GM12878 (cell line): ENCODE measurements around the gene TRERF1. TPM values are rescaled to one million over a fixed set of nuclear protein-coding genes. Genes with fewer than 3 reads are reported as not detected.

Experiments
- ATAC-seq: fragments of 200-7000 bp; cut with Tn5 transposase; 3 replicates; pipeline ENCODE4 v1.9.1; 2020; ENCODE audit warnings: mild to moderate bottlenecking, moderate library complexity
- BruUV-seq: library from RNA; stranded (reverse); fragments of 400-500 nt; replicated peaks from 2 replicates; lab custom pipeline; 2021; lab: Mats Ljungman, UMichigan
- CTCF ChIA-PET: fragments of 300-600 bp; sonication (Branson Sonifier 250); formaldehyde crosslinking; extraction: SDS; loops from one replicate; lab custom pipeline; 2021; ENCODE audit warnings: inconsistent platforms; lab: Yijun Ruan, JAX
- POLR2A ChIA-PET: fragments of 350-600 bp; formaldehyde crosslinking; extraction: SDS; loops from one replicate; lab custom pipeline; 2021; ENCODE audit warnings: inconsistent platforms; lab: Charles Lee
- RAD21 ChIA-PET: fragments of 300-600 bp; sonication (Branson Sonifier 250); formaldehyde crosslinking; loops from one replicate; lab custom pipeline; 2023; ENCODE audit warnings: antibody characterized with exemption; ENCODE audit not compliant: unreplicated experiment; lab: Charles Lee
- SMC1A ChIA-PET: fragments of 300-600 bp; sonication (Branson Sonifier 250); formaldehyde crosslinking; loops from one replicate; lab custom pipeline; 2023; ENCODE audit not compliant: unreplicated experiment, uncharacterized antibody; lab: Charles Lee
- DNase-seq: peaks from one replicate; pipeline ENCODE4 v3.0.0-alpha.2; 2011; ENCODE audit warnings: low read depth, low spot score
- FAIRE-seq: peaks from 3 replicates; lab custom pipeline; 2011; peaks lifted over from hg19 to GRCh38; lab: Jason Lieb, UNC
- H2AFZ ChIP-seq: 2 replicates; pipeline ENCODE4 v1.6.0; 2011; ENCODE audit warnings: low read depth, low read length, control low read depth; ENCODE audit not compliant: control insufficient read depth
- H3K27ac ChIP-seq: 2 replicates; pipeline ENCODE4 v1.5.1; 2011; ENCODE audit warnings: control low read depth; ENCODE audit not compliant: control insufficient read depth, insufficient read depth
- H3K27me3 ChIP-seq, 2 experiments: replicated peaks in 1 of 2; 2 replicates each; pipeline versions ENCODE4 v1.6.0 to v1.6.1; 2011; ENCODE audit warnings: low read length in 1 of 2; ENCODE audit not compliant: control insufficient read depth in 2 of 2, insufficient read depth in 2 of 2
- H3K36me3 ChIP-seq, 2 experiments: 2 replicates each; pipeline ENCODE4 v1.5.1; 2011; ENCODE audit warnings: low read length in 1 of 2; ENCODE audit not compliant: control insufficient read depth in 2 of 2, insufficient read depth in 2 of 2
- H3K4me1 ChIP-seq: 2 replicates; pipeline ENCODE4 v1.6.1; 2011; ENCODE audit warnings: mild to moderate bottlenecking, low read length, moderate library complexity, mixed read lengths; ENCODE audit not compliant: control insufficient read depth, insufficient read depth
- H3K4me2 ChIP-seq: 2 replicates; pipeline ENCODE4 v1.6.0; 2011; ENCODE audit warnings: control low read depth; ENCODE audit not compliant: control insufficient read depth, insufficient read depth
- H3K4me3 ChIP-seq: fragments of 200-600 bp; sonication (generic); 2 replicates; pipeline ENCODE4 v1.5.1; 2016
- H3K79me2 ChIP-seq: 2 replicates; pipeline ENCODE4 v1.6.0; 2011; ENCODE audit warnings: low read length; ENCODE audit not compliant: control insufficient read depth, insufficient read depth
- H3K9ac ChIP-seq: 2 replicates; pipeline ENCODE4 v1.8.0; 2011; ENCODE audit warnings: low read length, control low read depth, mixed read lengths; ENCODE audit not compliant: control insufficient read depth, insufficient read depth
- H3K9me3 ChIP-seq: replicated peaks from 3 replicates; pipeline ENCODE4 v1.5.1; 2011; ENCODE audit warnings: mild to moderate bottlenecking, low read length; ENCODE audit not compliant: control insufficient read depth, insufficient read depth
- H4K20me1 ChIP-seq: 2 replicates; pipeline ENCODE4 v1.6.0; 2011; ENCODE audit not compliant: control insufficient read depth, insufficient read depth
- WGBS: methylation state at CpG from one replicate; pipeline ENCODE4 v1.1.6; 2016; ENCODE audit warnings: low lambda C conversion rate; ENCODE audit not compliant: insufficient replicate concordance, insufficient coverage; ENCODE audit errors: missing lambda C conversion rate; 5-methylcytosine and 5-hydroxymethylcytosine counted together
- in situ Hi-C: fragments of 300-500 bp; cut with MboI; formaldehyde crosslinking; loops from 9 replicates; pipeline ENCODE4 v1.14.3; 2018; ENCODE audit warnings: mixed read lengths
- intact Hi-C: fragments of 100-400 bp; cut with micrococcal nuclease; formaldehyde crosslinking; loops from one replicate; pipeline ENCODE4 v1.14.2; 2022; ENCODE audit not compliant: unreplicated experiment
- polyA plus RNA-seq, 11 experiments: library from polyadenylated mRNA; depleted of rRNA in 4 of 11; unstranded in 6 of 11; stranded (reverse) in 5 of 11; fragments of >200 nt; fragmentation: Nextera tagmentation in 4 of 11; fragmentation: Illumina TruSeq in 1 of 11; extraction: Ambion mirVana in 4 of 11; extraction: Trizol in 1 of 11; gene quantifications; 1 replicate in 1 of 11; 2 replicates in 10 of 11; pipeline versions ENCODE4 v1.2.1 to v1.2.3, GENCODE V29; 2011 to 2016; ENCODE audit warnings: inconsistent platforms in 2 of 11, missing spikeins in 2 of 11, low read depth in 1 of 11
- total RNA-seq, 4 experiments: library from RNA; depleted of rRNA in 3 of 4; stranded (reverse); fragments of >200 nt in 3 of 4; fragmentation: Illumina TruSeq in 1 of 4; extraction: Trizol in 1 of 4; gene quantifications; 2 replicates each; pipeline versions ENCODE4 v1.2.1 to v1.2.3, GENCODE V29; 2013 to 2021
- TF ChIP-seq, protein P1 (sequence below): fragments of 450-650 bp; IDR thresholded peaks from 2 replicates; pipeline ENCODE4 v1.6.1; 2016; ENCODE audit warnings: mild to moderate bottlenecking, moderate library complexity, borderline replicate concordance

Gene TRERF1
- total and polyA plus RNA-seq, 10 of the 15 experiments (the other 5 are each of a cell fraction or from before 2014, with no cell fraction given): 2.2 to 19.4 (median 7.2) TPM

DNA sequence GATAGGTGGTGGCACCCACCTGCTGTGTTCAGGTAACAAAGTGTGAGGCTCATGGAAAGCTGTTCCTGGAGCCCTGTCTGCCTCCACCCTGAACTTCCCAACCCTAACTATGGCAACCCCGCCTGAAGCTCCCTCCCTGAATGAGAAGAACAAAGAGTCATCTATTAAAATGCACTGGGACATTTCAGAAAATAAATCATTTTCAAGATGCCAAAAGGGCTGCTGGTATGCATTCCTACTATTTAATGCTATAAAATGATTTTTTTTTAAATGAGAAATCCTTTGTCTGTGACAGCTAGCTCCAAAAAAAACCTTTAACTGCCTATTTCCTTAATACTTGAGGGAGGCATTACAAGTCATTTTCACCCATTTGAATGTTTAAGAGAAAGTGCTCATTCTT, 149.7 kb downstream of the TRERF1 start:
- Histone ChIP-seq H2AFZ (no peak overlapping the region), H3K36me3 (peaks cover 0 to 3% of the 10 kb centered on the region in 2 experiments; a peak in 1 of 4 replicates), H3K4me3 (no peak overlapping the region), H3K4me2 (no peak overlapping the region), H3K27ac (no peak overlapping the region), H4K20me1 (no peaks in the 10 kb centered on the region), H3K4me1 (no peaks in the 10 kb centered on the region), H3K9me3 (no peaks in the 10 kb centered on the region), H3K9ac (no peak overlapping the region), H3K27me3 (no peaks in the 10 kb centered on the region), H3K79me2 (no peaks in the 10 kb centered on the region)
- ATAC-seq: no peak
- in situ Hi-C loops: no loop called here
- ChIA-PET RAD21 (interaction anchor here (1.5 kb wide), 1 partner anchor 41 kb away, joined by 5 read pairs; no protein-coding TSS in a partner anchor), CTCF (interaction anchor here (1.5 to 3.2 kb wide), 4 partner anchors 8 to 246 kb away, joined by 4 to 15 read pairs (median 8); no protein-coding TSS in a partner anchor), POLR2A (interaction anchor here (0.5 kb wide), 1 partner anchor 249 kb away, joined by 3 read pairs; no protein-coding TSS in a partner anchor), SMC1A (interaction anchor here (1.1 to 3.2 kb wide), 6 partner anchors 12 to 245 kb away, joined by 3 to 14 read pairs (median 4); no protein-coding TSS in a partner anchor)
- no peak for FAIRE-seq
- intact Hi-C loops: no loop called here
- BruUV-seq: no TSS peak
- TF ChIP-seq, protein P1, sequence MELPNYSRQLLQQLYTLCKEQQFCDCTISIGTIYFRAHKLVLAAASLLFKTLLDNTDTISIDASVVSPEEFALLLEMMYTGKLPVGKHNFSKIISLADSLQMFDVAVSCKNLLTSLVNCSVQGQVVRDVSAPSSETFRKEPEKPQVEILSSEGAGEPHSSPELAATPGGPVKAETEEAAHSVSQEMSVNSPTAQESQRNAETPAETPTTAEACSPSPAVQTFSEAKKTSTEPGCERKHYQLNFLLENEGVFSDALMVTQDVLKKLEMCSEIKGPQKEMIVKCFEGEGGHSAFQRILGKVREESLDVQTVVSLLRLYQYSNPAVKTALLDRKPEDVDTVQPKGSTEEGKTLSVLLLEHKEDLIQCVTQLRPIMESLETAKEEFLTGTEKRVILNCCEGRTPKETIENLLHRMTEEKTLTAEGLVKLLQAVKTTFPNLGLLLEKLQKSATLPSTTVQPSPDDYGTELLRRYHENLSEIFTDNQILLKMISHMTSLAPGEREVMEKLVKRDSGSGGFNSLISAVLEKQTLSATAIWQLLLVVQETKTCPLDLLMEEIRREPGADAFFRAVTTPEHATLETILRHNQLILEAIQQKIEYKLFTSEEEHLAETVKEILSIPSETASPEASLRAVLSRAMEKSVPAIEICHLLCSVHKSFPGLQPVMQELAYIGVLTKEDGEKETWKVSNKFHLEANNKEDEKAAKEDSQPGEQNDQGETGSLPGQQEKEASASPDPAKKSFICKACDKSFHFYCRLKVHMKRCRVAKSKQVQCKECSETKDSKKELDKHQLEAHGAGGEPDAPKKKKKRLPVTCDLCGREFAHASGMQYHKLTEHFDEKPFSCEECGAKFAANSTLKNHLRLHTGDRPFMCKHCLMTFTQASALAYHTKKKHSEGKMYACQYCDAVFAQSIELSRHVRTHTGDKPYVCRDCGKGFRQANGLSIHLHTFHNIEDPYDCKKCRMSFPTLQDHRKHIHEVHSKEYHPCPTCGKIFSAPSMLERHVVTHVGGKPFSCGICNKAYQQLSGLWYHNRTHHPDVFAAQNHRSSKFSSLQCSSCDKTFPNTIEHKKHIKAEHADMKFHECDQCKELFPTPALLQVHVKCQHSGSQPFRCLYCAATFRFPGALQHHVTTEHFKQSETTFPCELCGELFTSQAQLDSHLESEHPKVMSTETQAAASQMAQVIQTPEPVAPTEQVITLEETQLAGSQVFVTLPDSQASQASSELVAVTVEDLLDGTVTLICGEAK: no peak
- 100% methylated on average over 1 of the region's 1 CpG for WGBS
- no peak for DNase-seq
